ENCODE results near the gene SORCS2.

SORCS2 gene

DNA sequence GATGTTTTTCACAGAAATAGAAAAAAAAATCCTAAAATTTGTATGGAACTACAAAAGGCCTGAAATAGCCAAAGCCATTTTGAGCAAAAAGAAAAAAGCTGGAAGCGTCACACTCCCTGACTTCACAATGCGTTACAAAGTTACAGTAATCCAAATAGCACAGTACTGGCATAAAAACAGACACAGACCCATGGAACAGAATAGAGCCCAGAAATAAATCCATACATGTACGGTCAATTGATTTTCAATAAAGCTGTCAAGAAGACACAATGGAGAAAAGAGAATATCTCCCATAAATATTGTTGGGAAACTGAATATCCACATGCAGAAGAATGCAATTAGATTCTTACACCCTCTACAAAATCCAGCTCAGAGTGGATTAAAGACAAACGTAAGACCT is 539.1 kb downstream of the SORCS2 start:
- no CpG with 5 or more reads among the region's 4 CpGs for WGBS (ENCODE audit: extremely low coverage, insufficient coverage, insufficient read length)
- no peaks in the 10 kb centered on the region for H3K79me2 ChIP-seq (ENCODE audit: control insufficient read depth, insufficient read depth, low read length, poor library complexity)
- H4K12ac ChIP-seq (ENCODE audit: low read depth, low read length), result no peak overlapping the region

GRCh38 chr4:7732263-7732662 is 539.9 kb downstream of the SORCS2 start:
- Histone ChIP-seq H4K12ac (ENCODE audit: low read depth, low read length) (no peak overlapping the region), H3K36me3 (ENCODE audit: control insufficient read depth in 1 of 2, insufficient read depth in 2 of 2, low read length in 2 of 2) (no peaks in the 10 kb centered on the region), H3K27ac (ENCODE audit: low read depth, low read length) (no peak overlapping the region), H3K4me2 (ENCODE audit: low read length) (no peak overlapping the region), H4K8ac (ENCODE audit: low read depth, low read length) (no peak overlapping the region), H2BK5ac (ENCODE audit: low read depth, low read length, poor library complexity) (no peak overlapping the region), H2AK5ac (ENCODE audit: low read length) (no peak overlapping the region), H3K4me3 (ENCODE audit: low read depth, low read length) (no peak overlapping the region), H3K27me3 (ENCODE audit: insufficient read depth, low read length) (no peaks in the 10 kb centered on the region), H3K14ac (ENCODE audit: low read length) (no peak overlapping the region), H2BK120ac (ENCODE audit: insufficient read depth, low read length, poor library complexity) (no peak overlapping the region), H3K4ac (ENCODE audit: low read depth, low read length) (no peak overlapping the region), H2BK12ac (ENCODE audit: low read length) (no peak overlapping the region), H3K79me2 (ENCODE audit: control insufficient read depth, insufficient read depth, low read length, poor library complexity) (no peaks in the 10 kb centered on the region), H3K79me1 (ENCODE audit: low read length) (no peaks in the 10 kb centered on the region), H4K91ac (ENCODE audit: low read depth, low read length) (no peak overlapping the region), H3K18ac (ENCODE audit: low read length) (no peak overlapping the region), H3K9ac (ENCODE audit: low read length) (no peak overlapping the region), H3K23ac (ENCODE audit: low read length) (no peak overlapping the region), H2AFZ (ENCODE audit: insufficient read depth, low read length, poor library complexity) (no peak overlapping the region), H3K4me1 (ENCODE audit: control insufficient read depth in 1 of 2, insufficient read depth in 2 of 2, low read length in 2 of 2) (no peaks in the 10 kb centered on the region), H3K9me3 (ENCODE audit: insufficient read depth, low read depth, low read length) (no peaks in the 10 kb centered on the region)
- no CpG with 5 or more reads among the region's 9 CpGs for WGBS (ENCODE audit: extremely low coverage, insufficient coverage, insufficient read length)
- DNase-seq, result no peak

More for the DNA sequence above, 539.1 kb downstream of the SORCS2 start:
- no peaks in the 10 kb centered on the region for H3K4me1 ChIP-seq (ENCODE audit: control insufficient read depth in 1 of 2, insufficient read depth in 2 of 2, low read length in 2 of 2)
- H3K27me3 ChIP-seq (ENCODE audit: insufficient read depth, low read length), result no peaks in the 10 kb centered on the region
- no peaks in the 10 kb centered on the region for H3K79me1 ChIP-seq (ENCODE audit: low read length)
- H3K4ac ChIP-seq (ENCODE audit: low read depth, low read length), result no peak overlapping the region
- no peak overlapping the region for H3K4me3 ChIP-seq (ENCODE audit: low read depth, low read length)
- H2AFZ ChIP-seq (ENCODE audit: insufficient read depth, low read length, poor library complexity), result no peak overlapping the region
- no peak overlapping the region for H2BK12ac ChIP-seq (ENCODE audit: low read length)
- H4K8ac ChIP-seq (ENCODE audit: low read depth, low read length), result no peak overlapping the region
- H3K9ac ChIP-seq (ENCODE audit: low read length), result no peak overlapping the region
- no peak overlapping the region for H2BK120ac ChIP-seq (ENCODE audit: insufficient read depth, low read length, poor library complexity)
- no peak overlapping the region for H4K91ac ChIP-seq (ENCODE audit: low read depth, low read length)
- no peak overlapping the region for H3K4me2 ChIP-seq (ENCODE audit: low read length)
- DNase-seq, result no peak
- no peak overlapping the region for H3K27ac ChIP-seq (ENCODE audit: low read depth, low read length)
- H3K14ac ChIP-seq (ENCODE audit: low read length), result no peak overlapping the region
- H3K36me3 ChIP-seq (ENCODE audit: control insufficient read depth in 1 of 2, insufficient read depth in 2 of 2, low read length in 2 of 2), result no peaks in the 10 kb centered on the region
- H3K23ac ChIP-seq (ENCODE audit: low read length), result no peak overlapping the region
- H3K18ac ChIP-seq (ENCODE audit: low read length), result no peak overlapping the region
- no peak overlapping the region for H2AK5ac ChIP-seq (ENCODE audit: low read length)
- no peak overlapping the region for H2BK5ac ChIP-seq (ENCODE audit: low read depth, low read length, poor library complexity)
- H3K9me3 ChIP-seq (ENCODE audit: insufficient read depth, low read depth, low read length), result no peaks in the 10 kb centered on the region

DNA sequence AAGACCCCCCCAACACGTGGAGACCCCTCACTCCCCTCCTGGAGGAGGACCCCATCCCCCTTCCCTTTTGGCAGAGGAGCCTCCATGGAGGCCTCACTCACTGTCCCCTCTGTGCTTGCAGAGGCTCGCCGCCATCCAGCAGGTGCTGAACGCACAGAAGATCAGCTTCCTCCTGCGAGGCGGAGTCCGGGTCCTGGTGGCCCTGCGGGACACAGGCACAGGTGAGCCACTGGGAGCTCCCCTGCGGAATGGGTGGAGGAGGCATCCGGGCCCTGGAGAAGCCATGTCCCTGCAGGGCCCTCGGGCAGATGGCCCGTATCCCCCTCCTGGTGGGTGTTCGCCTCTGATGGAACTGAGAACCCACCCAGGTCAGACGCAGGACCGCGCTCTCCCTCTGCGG is 540.9 kb downstream of the SORCS2 start:
- Histone ChIP-seq H2AK5ac (ENCODE audit: low read length) (no peak overlapping the region), H3K27ac (ENCODE audit: low read depth, low read length) (no peak overlapping the region), H3K23ac (ENCODE audit: low read length) (no peak overlapping the region), H2AFZ (ENCODE audit: insufficient read depth, low read length, poor library complexity) (no peak overlapping the region), H3K79me2 (ENCODE audit: control insufficient read depth, insufficient read depth, low read length, poor library complexity) (no peaks in the 10 kb centered on the region), H3K4me1 (ENCODE audit: control insufficient read depth in 1 of 2, insufficient read depth in 2 of 2, low read length in 2 of 2) (no peaks in the 10 kb centered on the region), H2BK5ac (ENCODE audit: low read depth, low read length, poor library complexity) (no peak overlapping the region), H4K8ac (ENCODE audit: low read depth, low read length) (no peak overlapping the region), H2BK120ac (ENCODE audit: insufficient read depth, low read length, poor library complexity) (no peak overlapping the region), H2BK12ac (ENCODE audit: low read length) (no peak overlapping the region), H3K9ac (ENCODE audit: low read length) (no peak overlapping the region), H3K4ac (ENCODE audit: low read depth, low read length) (no peak overlapping the region), H3K4me3 (ENCODE audit: low read depth, low read length) (no peak overlapping the region), H3K27me3 (ENCODE audit: insufficient read depth, low read length) (no peaks in the 10 kb centered on the region), H3K4me2 (ENCODE audit: low read length) (no peak overlapping the region), H3K79me1 (ENCODE audit: low read length) (no peaks in the 10 kb centered on the region), H3K9me3 (ENCODE audit: insufficient read depth, low read depth, low read length) (peaks cover 4% of the 10 kb centered on the region), H3K36me3 (ENCODE audit: control insufficient read depth in 1 of 2, insufficient read depth in 2 of 2, low read length in 2 of 2) (no peaks in the 10 kb centered on the region), H4K12ac (ENCODE audit: low read depth, low read length) (no peak overlapping the region), H3K14ac (ENCODE audit: low read length) (no peak overlapping the region), H3K18ac (ENCODE audit: low read length) (no peak overlapping the region), H4K91ac (ENCODE audit: low read depth, low read length) (no peak overlapping the region)
- peak in 1 of 2 donors; percentile 49 for DNase-seq
- no CpG with 5 or more reads among the region's 17 CpGs for WGBS (ENCODE audit: extremely low coverage, insufficient coverage, insufficient read length)

- Histone ChIP-seq H3K4me2 (ENCODE audit: low read length) (no peak overlapping the region), H4K91ac (ENCODE audit: low read depth, low read length) (no peak overlapping the region), H3K9me3 (ENCODE audit: insufficient read depth, low read depth, low read length) (peaks cover 4% of the 10 kb centered on the region), H4K8ac (ENCODE audit: low read depth, low read length) (no peak overlapping the region), H3K36me3 (ENCODE audit: control insufficient read depth in 1 of 2, insufficient read depth in 2 of 2, low read length in 2 of 2) (no peaks in the 10 kb centered on the region), H4K12ac (ENCODE audit: low read depth, low read length) (no peak overlapping the region), H3K14ac (ENCODE audit: low read length) (no peak overlapping the region), H3K79me2 (ENCODE audit: control insufficient read depth, insufficient read depth, low read length, poor library complexity) (no peaks in the 10 kb centered on the region), H3K9ac (ENCODE audit: low read length) (no peak overlapping the region), H2BK5ac (ENCODE audit: low read depth, low read length, poor library complexity) (no peak overlapping the region), H3K79me1 (ENCODE audit: low read length) (no peaks in the 10 kb centered on the region), H3K4ac (ENCODE audit: low read depth, low read length) (no peak overlapping the region), H3K18ac (ENCODE audit: low read length) (no peak overlapping the region), H3K27ac (ENCODE audit: low read depth, low read length) (no peak overlapping the region), H3K4me1 (ENCODE audit: control insufficient read depth in 1 of 2, insufficient read depth in 2 of 2, low read length in 2 of 2) (no peaks in the 10 kb centered on the region), H3K4me3 (ENCODE audit: low read depth, low read length) (no peak overlapping the region), H2AFZ (ENCODE audit: insufficient read depth, low read length, poor library complexity) (no peak overlapping the region), H2BK12ac (ENCODE audit: low read length) (no peak overlapping the region), H3K27me3 (ENCODE audit: insufficient read depth, low read length) (no peaks in the 10 kb centered on the region), H2BK120ac (ENCODE audit: insufficient read depth, low read length, poor library complexity) (no peak overlapping the region), H3K23ac (ENCODE audit: low read length) (no peak overlapping the region), H2AK5ac (ENCODE audit: low read length) (no peak overlapping the region)
- no CpG with 5 or more reads among the region's 26 CpGs for WGBS (ENCODE audit: extremely low coverage, insufficient coverage, insufficient read length)
- no peak for DNase-seq
Observed at GRCh38 chr4:7733801-7734650, 541.7 kb downstream of the SORCS2 start.

Data from trophoblast cell (in vitro differentiated cells and primary cell).